ENCODE measurements around the gene GABBR1.

GRCh38 chr6:29655658-29656057 is 22.7 kb upstream of the GABBR1 start:
- no peak for TF ChIP-seq SUZ12 (IDR thresholded peaks at IDR 0.05; ENCODE audit: extremely low read depth, insufficient read depth, insufficient read length)
- no peak for TF ChIP-seq YY1 (IDR thresholded peaks at IDR 0.05; ENCODE audit: insufficient read depth, insufficient read length)
- no peak for TF ChIP-seq ZNF274 (IDR thresholded peaks at IDR 0.05; ENCODE audit: low read depth, low read length)
